Neuronal stem cell (in vitro differentiated cells): ENCODE data around the gene GRIP1.

Experiments
- DNase-seq: peaks from one replicate; pipeline ENCODE4 v3.0.0-alpha.2; 2013; ENCODE audit warnings: low spot score
- H2AFZ ChIP-seq: one replicate; pipeline ENCODE4 v1.6.1; 2013; ENCODE audit warnings: mild to moderate bottlenecking, low read length, inconsistent platforms
- H2AK5ac ChIP-seq: 2 replicates; pipeline ENCODE4 v1.6.1; 2013; ENCODE audit warnings: low read depth, mild to moderate bottlenecking, inconsistent platforms, low read length, moderate library complexity, mixed read lengths
- H2BK120ac ChIP-seq: 2 replicates; pipeline ENCODE4 v1.6.1; 2013; ENCODE audit warnings: low read depth, mild to moderate bottlenecking, inconsistent platforms, low read length, moderate library complexity, mixed read lengths
- H2BK12ac ChIP-seq: one replicate; pipeline ENCODE4 v1.6.1; 2013; ENCODE audit warnings: low read length, inconsistent platforms
- H2BK15ac ChIP-seq: 2 replicates; pipeline ENCODE4 v1.6.1; 2013; ENCODE audit warnings: mild to moderate bottlenecking, low read length, inconsistent platforms, mixed read lengths
- H2BK5ac ChIP-seq: one replicate; pipeline ENCODE4 v1.6.1; 2013; ENCODE audit warnings: inconsistent platforms, mild to moderate bottlenecking, low read length, moderate library complexity
- H3K14ac ChIP-seq: one replicate; pipeline ENCODE4 v1.6.1; 2013; ENCODE audit warnings: low read length, inconsistent platforms
- H3K18ac ChIP-seq: 2 replicates; pipeline ENCODE4 v1.6.1; 2013; ENCODE audit warnings: low read length, inconsistent platforms
- H3K23ac ChIP-seq: 2 replicates; pipeline ENCODE4 v1.6.1; 2013; ENCODE audit warnings: low read depth, mild to moderate bottlenecking, mixed read lengths, low read length, inconsistent platforms; ENCODE audit not compliant: poor library complexity
- H3K27ac ChIP-seq: replicated peaks from 3 replicates; pipeline ENCODE4 v1.5.1; 2013; ENCODE audit warnings: low read length, inconsistent platforms
- H3K27me3 ChIP-seq, 3 experiments: 2 replicates each; pipeline ENCODE4 v1.6.1; 2013; ENCODE audit warnings: low read length in 3 of 3, mild to moderate bottlenecking in 2 of 3, inconsistent platforms in 1 of 3, low read depth in 1 of 3, mixed read lengths in 1 of 3, moderate library complexity in 1 of 3; ENCODE audit not compliant: control insufficient read depth in 3 of 3, insufficient read depth in 3 of 3
- H3K36me3 ChIP-seq, 2 donors: replicated peaks in 1 of 2; 2 replicates each; pipeline ENCODE4 v1.6.1; 2013; ENCODE audit warnings: low read length in 2 of 2; ENCODE audit not compliant: control insufficient read depth in 2 of 2, insufficient read depth in 2 of 2
- H3K4ac ChIP-seq: 2 replicates; pipeline ENCODE4 v1.6.1; 2013; ENCODE audit warnings: inconsistent platforms, mild to moderate bottlenecking, low read length, moderate library complexity
- H3K4me1 ChIP-seq, 2 donors: 1 replicate in 1 of 2; 2 replicates in 1 of 2; pipeline ENCODE4 v1.6.1; 2013; ENCODE audit warnings: low read length in 2 of 2, low read depth in 1 of 2; ENCODE audit not compliant: control insufficient read depth in 2 of 2, insufficient read depth in 1 of 2
- H3K4me2 ChIP-seq: one replicate; pipeline ENCODE4 v1.6.1; 2013; ENCODE audit warnings: mild to moderate bottlenecking, low read length, inconsistent platforms; ENCODE audit not compliant: insufficient read depth, poor library complexity, severe bottlenecking
- H3K4me3 ChIP-seq, 2 donors: 2 replicates each; pipeline ENCODE4 v1.5.1; 2013; ENCODE audit warnings: low read length in 2 of 2, mild to moderate bottlenecking in 2 of 2, inconsistent platforms in 1 of 2, moderate library complexity in 1 of 2
- H3K79me1 ChIP-seq: one replicate; pipeline ENCODE4 v1.6.1; 2013; ENCODE audit warnings: low read depth, mild to moderate bottlenecking, inconsistent platforms, low read length, moderate library complexity
- H3K9ac ChIP-seq: one replicate; pipeline ENCODE4 v1.6.1; 2013; ENCODE audit warnings: mild to moderate bottlenecking, low read depth, low read length, inconsistent platforms; ENCODE audit not compliant: poor library complexity
- H3K9me3 ChIP-seq, 2 donors: replicated peaks in 1 of 2; 2 replicates each; pipeline versions ENCODE3 to v1.6.1; 2013; ENCODE audit warnings: low read length in 2 of 2, mild to moderate bottlenecking in 2 of 2, inconsistent platforms in 1 of 2, low read depth in 1 of 2, mixed read lengths in 1 of 2, moderate library complexity in 1 of 2; ENCODE audit not compliant: control insufficient read depth in 2 of 2, insufficient read depth in 1 of 2
- H4K8ac ChIP-seq: one replicate; pipeline ENCODE4 v1.6.1; 2013; ENCODE audit warnings: low read depth, mild to moderate bottlenecking, inconsistent platforms, low read length, moderate library complexity
- H4K91ac ChIP-seq: one replicate; pipeline ENCODE4 v1.6.1; 2013; ENCODE audit warnings: low read length, low read depth, mild to moderate bottlenecking, inconsistent platforms; ENCODE audit not compliant: poor library complexity
- WGBS, 2 donors: extraction: QIAGEN DNeasy Blood & Tissue Kit; methylation state at CpG; one replicate each; pipeline ENCODE4 v1.1.7; 2013; ENCODE audit warnings: missing lambda C conversion rate in 2 of 2, mixed read lengths in 1 of 2; ENCODE audit not compliant: insufficient read length in 2 of 2, insufficient replicate concordance in 1 of 2; ENCODE audit errors: extremely low coverage in 2 of 2; 5-methylcytosine and 5-hydroxymethylcytosine counted together

Gene GRIP1

GRCh38 chr12:66714709-66715108 lies 35.8 kb upstream of the GRIP1 start:
- no peaks in the 10 kb centered on the region for H3K9me3 ChIP-seq
- no peak overlapping the region for H2BK120ac ChIP-seq
- no peaks in the 10 kb centered on the region for H3K79me1 ChIP-seq
- H3K27ac ChIP-seq, result no peak overlapping the region
- H4K8ac ChIP-seq, result no peak overlapping the region
- H3K4me3 ChIP-seq, result no peak overlapping the region
- H2BK12ac ChIP-seq, result no peak overlapping the region
- H3K4me1 ChIP-seq, result peaks cover 0 to 2% of the 10 kb centered on the region in 2 donors
- H2BK5ac ChIP-seq, result no peak overlapping the region
- no peaks in the 10 kb centered on the region for H3K27me3 ChIP-seq
- H3K23ac ChIP-seq, result no peak overlapping the region
- H3K14ac ChIP-seq, result no peak overlapping the region
- no peak overlapping the region for H3K4me2 ChIP-seq
- H3K36me3 ChIP-seq, result no peaks in the 10 kb centered on the region
- no peak overlapping the region for H2BK15ac ChIP-seq
- no peak for DNase-seq
- no peak overlapping the region for H2AK5ac ChIP-seq
- no CpG with 5 or more reads among the region's 2 CpGs for WGBS, 2 donors
- no peak overlapping the region for H2AFZ ChIP-seq
- no peak overlapping the region for H4K91ac ChIP-seq
- H3K4ac ChIP-seq, result peak overlapping the region; percentile 37
- H3K18ac ChIP-seq, result no peak overlapping the region
- H3K9ac ChIP-seq, result no peak overlapping the region

GRCh38 chr12:66713984-66714383 lies 35.1 kb upstream of the GRIP1 start:
- WGBS, 2 donors, result no CpG with 5 or more reads among the region's 3 CpGs
- Histone ChIP-seq H4K8ac (no peak overlapping the region), H3K27ac (no peak overlapping the region), H2AFZ (no peak overlapping the region), H3K4me3 (no peak overlapping the region), H2BK5ac (no peak overlapping the region), H2BK120ac (no peak overlapping the region), H3K4me2 (no peak overlapping the region), H3K4ac (no peak overlapping the region), H3K27me3 (no peaks in the 10 kb centered on the region), H2BK15ac (no peak overlapping the region), H3K9ac (no peak overlapping the region), H3K36me3 (no peaks in the 10 kb centered on the region), H2BK12ac (no peak overlapping the region), H4K91ac (no peak overlapping the region), H3K23ac (no peak overlapping the region), H3K14ac (no peak overlapping the region), H3K18ac (no peak overlapping the region), H3K4me1 (peaks cover 0 to 2% of the 10 kb centered on the region in 2 donors), H2AK5ac (no peak overlapping the region), H3K9me3 (no peaks in the 10 kb centered on the region), H3K79me1 (no peaks in the 10 kb centered on the region)
- no peak for DNase-seq

- Histone ChIP-seq H2AK5ac (no peak overlapping the region), H2AFZ (no peak overlapping the region), H3K14ac (no peak overlapping the region), H4K91ac (no peak overlapping the region), H3K4me3 (no peak overlapping the region), H3K27ac (no peak overlapping the region), H3K9ac (no peak overlapping the region), H3K4me2 (no peak overlapping the region), H3K18ac (no peak overlapping the region), H3K4me1 (no peaks in the 10 kb centered on the region), H2BK12ac (no peak overlapping the region), H3K27me3 (no peaks in the 10 kb centered on the region), H2BK15ac (no peak overlapping the region), H3K36me3 (no peaks in the 10 kb centered on the region), H3K23ac (no peak overlapping the region), H3K79me1 (no peaks in the 10 kb centered on the region), H3K9me3 (peaks cover 0 to 2% of the 10 kb centered on the region in 2 donors), H2BK120ac (no peak overlapping the region), H4K8ac (no peak overlapping the region), H2BK5ac (no peak overlapping the region), H3K4ac (no peak overlapping the region)
- DNase-seq, result no peak
- no CpG with 5 or more reads among the region's 2 CpGs for WGBS, 2 donors
Measured at GRCh38 chr12:66709893-66710292, 31.0 kb upstream of the GRIP1 start.

- H2BK15ac ChIP-seq, result no peak overlapping the region
- H3K27me3 ChIP-seq, result no peaks in the 10 kb centered on the region
- no peaks in the 10 kb centered on the region for H3K36me3 ChIP-seq
- no peak overlapping the region for H3K14ac ChIP-seq
- no peak overlapping the region for H4K8ac ChIP-seq
- peaks cover 0 to 2% of the 10 kb centered on the region in 2 donors for H3K9me3 ChIP-seq
- H3K4me2 ChIP-seq, result no peak overlapping the region
- no peak overlapping the region for H2BK5ac ChIP-seq
- no peak overlapping the region for H3K18ac ChIP-seq
- H4K91ac ChIP-seq, result no peak overlapping the region
- H3K9ac ChIP-seq, result no peak overlapping the region
- no peaks in the 10 kb centered on the region for H3K79me1 ChIP-seq
- no peak overlapping the region for H2BK120ac ChIP-seq
- H3K27ac ChIP-seq, result no peak overlapping the region
- H3K4me1 ChIP-seq, result no peaks in the 10 kb centered on the region
- no peak overlapping the region for H2AK5ac ChIP-seq
- no peak overlapping the region for H2AFZ ChIP-seq
- WGBS, 2 donors, result no CpG with 5 or more reads among the region's 1 CpG
- no peak overlapping the region for H3K23ac ChIP-seq
- no peak overlapping the region for H3K4ac ChIP-seq
- no peak overlapping the region for H2BK12ac ChIP-seq
- no peak overlapping the region for H3K4me3 ChIP-seq
- DNase-seq, result no peak
Measured at GRCh38 chr12:66709457-66709773, 30.5 kb upstream of the GRIP1 start.
